Stimulated activated CD4-positive, alpha-beta T cell treated with anti-CD3 and anti-CD28 coated beads, Interleukin-15, amount 100 ng/mL, for 1 hour (primary cell): ENCODE data around the gene EGFR.

Experiments
- DNase-seq, 2 donors: peaks; one replicate each; pipeline ENCODE4 v3.0.0-alpha.2; 2020; ENCODE audit warnings: low read depth in 1 of 2, low spot score in 1 of 2

Gene EGFR

GRCh38 chr7:55080000-55080623, 61.3 kb downstream of the EGFR start:
- DNase-seq: no peak

- no peak for DNase-seq
Observed at GRCh38 chr7:55081068-55081467, 62.3 kb downstream of the EGFR start.

GRCh38 chr7:55081472-55082227, 62.8 kb downstream of the EGFR start:
- no peak for DNase-seq

DNA sequence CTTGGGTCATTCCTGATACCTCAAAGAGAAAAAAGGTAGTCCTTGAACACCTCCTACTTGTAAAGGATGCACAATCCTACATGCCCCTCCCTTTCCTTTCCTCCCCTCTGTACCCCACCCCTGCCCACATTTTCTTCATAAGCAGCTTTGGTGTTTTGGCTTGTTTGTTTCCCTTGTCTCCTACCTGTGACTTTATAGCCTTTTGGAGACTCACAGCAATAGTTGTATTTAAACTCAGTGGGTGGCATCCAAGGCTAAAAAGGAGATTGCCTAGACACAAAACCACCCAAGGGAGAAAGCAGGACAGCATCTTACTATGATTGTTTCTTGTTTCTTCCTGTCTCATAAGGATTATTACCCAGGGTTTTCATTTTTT, 63.4 kb downstream of the EGFR start:
- no peak for DNase-seq

DNA sequence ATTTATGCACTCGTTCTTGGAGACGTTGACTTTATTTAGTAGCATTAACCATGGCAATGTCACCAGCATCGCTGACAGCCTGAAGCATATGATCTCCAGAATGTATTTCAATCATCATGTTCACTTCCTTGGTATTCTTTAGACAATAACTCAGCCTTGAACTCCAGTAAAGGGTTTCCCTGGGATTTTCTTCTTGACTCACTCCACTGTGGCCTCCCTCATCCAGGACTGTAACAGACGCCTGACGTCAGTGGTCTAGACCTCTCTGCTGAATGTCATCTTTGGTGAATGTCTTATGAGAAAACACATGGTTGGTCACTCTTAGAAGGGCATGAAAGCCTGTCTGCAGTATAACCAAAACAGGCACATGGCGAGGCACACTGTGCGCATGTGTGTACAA, 64.4 kb downstream of the EGFR start:
- no peak for DNase-seq

GRCh38 chr7:55084307-55084706, 65.5 kb downstream of the EGFR start:
- DNase-seq: no peak

DNA sequence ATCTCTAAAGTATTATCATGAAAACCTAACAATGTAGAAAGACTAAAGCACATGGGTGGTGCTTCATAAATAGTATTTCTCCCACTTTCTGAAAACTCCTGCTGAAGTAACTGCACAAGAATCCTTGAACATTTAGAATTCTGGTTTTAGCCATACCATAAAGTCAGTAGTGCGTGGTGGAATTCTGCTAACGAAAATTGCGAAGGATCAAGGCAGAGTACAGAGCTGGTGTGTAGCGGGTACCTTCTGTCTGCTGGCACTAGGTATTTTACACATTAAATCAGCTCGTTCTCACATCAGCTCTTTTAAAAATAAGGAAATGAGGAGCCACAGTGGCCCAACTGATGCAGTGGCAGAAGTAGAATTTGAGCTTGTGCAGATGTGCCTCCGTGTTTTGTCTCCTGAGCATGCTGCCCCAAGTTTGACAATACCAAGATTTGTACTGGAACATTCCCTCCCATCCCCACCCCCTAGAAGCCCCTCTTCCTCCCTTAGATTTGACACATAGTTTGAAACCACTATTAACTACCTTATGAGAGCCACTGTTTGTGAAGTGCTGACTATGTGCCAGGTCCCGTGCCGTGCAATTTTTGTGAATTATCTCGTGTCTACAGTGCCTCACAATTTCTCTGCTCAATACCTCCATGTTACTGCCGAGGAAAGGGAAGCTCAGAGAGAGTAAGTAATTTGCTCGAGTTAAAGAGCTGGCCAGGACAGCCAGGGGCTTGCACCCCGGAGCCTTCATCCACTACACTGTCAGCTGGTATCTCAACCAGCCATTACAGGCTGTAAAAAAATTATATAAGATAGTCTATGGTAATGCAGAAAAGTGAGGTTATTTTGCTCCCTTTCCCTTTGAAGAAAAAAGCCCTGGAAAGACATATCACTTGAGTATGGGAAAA, 66.9 kb downstream of the EGFR start:
- DNase-seq: no peak

- DNase-seq: no peak
Observed at GRCh38 chr7:55086413-55087201, 67.8 kb downstream of the EGFR start.

DNA sequence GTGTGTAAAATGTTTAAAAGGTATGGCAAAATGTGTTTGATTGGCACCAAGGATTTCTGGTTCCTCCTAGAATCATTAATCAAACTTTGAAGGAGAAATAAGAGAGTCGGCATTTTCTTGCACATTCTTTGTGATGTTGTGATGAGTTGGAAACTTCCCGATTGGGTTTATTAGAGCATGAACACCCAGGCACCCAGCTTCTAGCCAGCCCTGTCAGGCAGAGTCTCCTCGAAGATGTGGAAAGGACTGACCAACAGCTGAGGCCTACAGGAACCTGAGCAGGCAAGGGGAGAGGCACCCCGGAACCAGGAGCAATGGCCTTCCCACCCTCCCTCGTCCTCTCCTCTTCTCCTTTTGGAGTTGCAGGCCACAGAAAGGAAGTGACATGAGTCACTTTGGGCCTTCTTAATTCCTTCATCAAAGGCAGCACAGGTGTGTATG, 68.7 kb downstream of the EGFR start:
- no peak for DNase-seq

DNA sequence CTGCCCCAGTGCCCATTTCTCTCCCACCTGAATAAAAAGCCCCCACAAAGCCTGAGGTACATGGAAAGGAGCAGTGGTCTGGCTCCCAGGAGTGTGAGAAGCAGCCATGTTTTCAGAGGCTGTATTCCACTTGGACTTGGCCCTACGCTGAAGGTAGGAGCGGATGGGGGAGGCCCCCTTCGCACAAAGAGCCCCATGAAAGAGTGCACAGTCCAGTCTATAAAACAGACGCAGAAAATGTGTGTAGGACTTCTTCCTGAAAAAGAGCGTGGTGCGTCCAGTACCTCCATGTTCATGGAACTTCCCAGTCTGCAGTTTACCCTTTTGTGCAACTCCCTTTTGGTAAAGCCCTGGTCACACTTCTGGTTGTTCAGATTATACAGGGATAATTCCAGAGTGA, 69.3 kb downstream of the EGFR start:
- DNase-seq: no peak

DNA sequence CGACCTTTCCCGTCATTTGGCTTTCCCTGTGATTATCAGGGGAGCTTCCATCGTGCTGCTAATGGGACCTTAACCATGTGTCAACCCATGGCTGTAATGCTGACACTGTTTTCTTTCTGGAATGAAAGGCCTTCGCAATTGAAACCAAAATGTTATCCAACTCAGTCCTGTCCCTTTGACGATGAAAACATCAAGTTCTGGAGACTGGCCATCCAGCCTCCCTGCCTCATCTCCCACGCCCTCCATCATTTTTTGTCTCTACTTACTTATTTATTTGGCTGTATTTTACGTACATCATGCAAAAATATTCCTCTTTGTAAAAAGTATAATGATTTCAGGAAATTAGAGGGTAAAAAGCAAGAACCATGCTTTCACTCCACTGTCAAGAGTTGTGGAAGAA, 69.8 kb downstream of the EGFR start:
- DNase-seq: no peak

GRCh38 chr7:55092186-55092974, 73.6 kb downstream of the EGFR start:
- no peak for DNase-seq

- DNase-seq: no peak
Observed at GRCh38 chr7:55092975-55093373, 74.2 kb downstream of the EGFR start.

- no peak for DNase-seq
Observed at GRCh38 chr7:55093674-55094073, 74.9 kb downstream of the EGFR start.

GRCh38 chr7:55094092-55094690, 75.4 kb downstream of the EGFR start:
- no peak for DNase-seq

DNA sequence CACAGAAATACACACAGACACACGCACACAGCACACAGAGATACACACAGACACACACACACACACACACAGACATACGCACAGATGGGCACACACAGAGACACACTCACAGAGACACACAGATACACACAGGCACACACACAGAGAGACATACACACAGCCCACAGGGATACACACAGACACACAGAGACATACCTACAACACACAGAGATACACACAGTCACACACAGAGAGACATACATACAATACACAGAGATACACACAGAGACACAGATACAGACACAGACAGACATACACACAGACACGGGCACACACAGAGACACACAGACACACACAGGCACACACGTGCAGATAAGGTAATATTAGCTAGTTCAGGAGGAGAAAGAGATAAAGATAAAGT, 76.9 kb downstream of the EGFR start:
- no peak for DNase-seq

GRCh38 chr7:55096323-55096722, 77.5 kb downstream of the EGFR start:
- no peak for DNase-seq

DNA sequence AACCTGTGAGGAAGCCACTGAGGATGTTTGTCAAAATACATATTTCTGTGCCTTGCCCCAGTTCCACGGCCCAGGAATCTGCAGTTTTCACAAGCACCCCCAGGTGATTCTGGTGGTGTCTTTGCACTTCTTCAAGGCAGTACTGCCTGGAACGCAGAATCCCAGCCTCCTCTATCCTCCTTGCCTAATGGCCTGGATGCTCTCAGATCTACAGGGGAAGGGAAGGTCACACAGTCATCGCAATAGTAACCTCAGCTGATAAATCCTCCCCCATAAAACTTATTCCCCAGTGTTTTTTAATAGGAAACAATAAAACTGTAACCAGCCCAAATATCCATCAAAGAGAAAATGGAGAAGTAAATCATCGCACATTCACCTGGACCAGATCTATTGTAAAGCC, 78.3 kb downstream of the EGFR start:
- DNase-seq: no peak

- DNase-seq: no peak
Observed at GRCh38 chr7:55099066-55099820, 80.4 kb downstream of the EGFR start.
